Nephron (organoid): Measurements from ENCODE around the gene STX18.
"Not testable (repeated sequence)": the region's sequence is repeated elsewhere in the genome, so short reads cannot be mapped to it uniquely, and the experiment has no call there.

ENCODE experiments used
- H3K27ac Mint-ChIP-seq, 3 experiments: 2 replicates each; pipeline ENCODE4 v1.8.0; 2020; ENCODE audit warnings: mixed read lengths in 3 of 3, mild to moderate bottlenecking in 2 of 3, moderate library complexity in 1 of 3
- H3K27me3 Mint-ChIP-seq: 2 replicates; pipeline ENCODE4 v1.8.0; 2021; ENCODE audit warnings: low read depth, mild to moderate bottlenecking, moderate library complexity, mixed read lengths
- H3K36me3 Mint-ChIP-seq: 2 replicates; pipeline ENCODE4 v1.8.0; 2020; ENCODE audit warnings: low read depth, mixed read lengths
- H3K4me1 Mint-ChIP-seq: 2 replicates; pipeline ENCODE4 v1.8.0; 2020; ENCODE audit warnings: mixed read lengths
- H3K4me3 Mint-ChIP-seq, 3 experiments: 2 replicates each; pipeline ENCODE4 v1.8.0; 2020; ENCODE audit warnings: mild to moderate bottlenecking in 3 of 3, mixed read lengths in 3 of 3, moderate library complexity in 2 of 3
- H3K9me3 Mint-ChIP-seq: 2 replicates; pipeline ENCODE4 v1.8.0; 2020; ENCODE audit warnings: mixed read lengths
- TF ChIP-seq, protein P1 (sequence below), 3 experiments: fragments of 200-600 bp; sonication (generic); IDR thresholded peaks; one replicate each; pipeline ENCODE4 v1.5.0; 2021; ENCODE audit warnings: antibody characterized with exemption in 3 of 3; ENCODE audit not compliant: unreplicated experiment in 3 of 3

The STX18 gene

DNA sequence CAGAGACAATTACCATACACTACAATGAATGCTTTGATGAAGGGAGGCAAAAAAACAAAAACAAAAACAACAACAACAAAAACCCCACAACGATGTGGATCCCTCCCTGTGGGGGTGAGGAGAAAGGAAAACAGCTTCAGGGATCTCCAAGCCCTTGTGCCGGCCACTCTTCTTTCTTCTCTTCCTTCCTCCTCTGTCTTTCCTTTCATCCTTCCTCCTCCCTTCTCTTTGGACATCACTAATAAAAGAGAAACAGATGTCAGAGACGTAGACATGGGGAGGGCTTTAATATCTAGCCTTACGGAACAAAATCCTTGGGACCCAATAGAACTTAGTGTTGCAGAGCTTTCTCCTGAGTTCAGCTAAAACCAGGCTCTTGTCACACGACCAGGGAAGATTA lies 18.8 kb upstream of the STX18 start:
- H3K27ac Mint-ChIP-seq, result peak overlapping the region in 2 of 3 experiments; percentile 79 to 89
- H3K36me3 Mint-ChIP-seq, result peaks cover 27% of the 10 kb centered on the region
- peaks cover 5% of the 10 kb centered on the region for H3K4me1 Mint-ChIP-seq
- no peaks in the 10 kb centered on the region for H3K9me3 Mint-ChIP-seq
- H3K27me3 Mint-ChIP-seq, result no peaks in the 10 kb centered on the region
- H3K4me3 Mint-ChIP-seq, result peak overlapping the region in 2 of 3 experiments; percentile 64 to 68
- TF ChIP-seq, protein P1, sequence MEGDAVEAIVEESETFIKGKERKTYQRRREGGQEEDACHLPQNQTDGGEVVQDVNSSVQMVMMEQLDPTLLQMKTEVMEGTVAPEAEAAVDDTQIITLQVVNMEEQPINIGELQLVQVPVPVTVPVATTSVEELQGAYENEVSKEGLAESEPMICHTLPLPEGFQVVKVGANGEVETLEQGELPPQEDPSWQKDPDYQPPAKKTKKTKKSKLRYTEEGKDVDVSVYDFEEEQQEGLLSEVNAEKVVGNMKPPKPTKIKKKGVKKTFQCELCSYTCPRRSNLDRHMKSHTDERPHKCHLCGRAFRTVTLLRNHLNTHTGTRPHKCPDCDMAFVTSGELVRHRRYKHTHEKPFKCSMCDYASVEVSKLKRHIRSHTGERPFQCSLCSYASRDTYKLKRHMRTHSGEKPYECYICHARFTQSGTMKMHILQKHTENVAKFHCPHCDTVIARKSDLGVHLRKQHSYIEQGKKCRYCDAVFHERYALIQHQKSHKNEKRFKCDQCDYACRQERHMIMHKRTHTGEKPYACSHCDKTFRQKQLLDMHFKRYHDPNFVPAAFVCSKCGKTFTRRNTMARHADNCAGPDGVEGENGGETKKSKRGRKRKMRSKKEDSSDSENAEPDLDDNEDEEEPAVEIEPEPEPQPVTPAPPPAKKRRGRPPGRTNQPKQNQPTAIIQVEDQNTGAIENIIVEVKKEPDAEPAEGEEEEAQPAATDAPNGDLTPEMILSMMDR (IDR thresholded peaks at IDR 0.05; ENCODE audit: unreplicated experiment in 3 of 3), result no peak

DNA sequence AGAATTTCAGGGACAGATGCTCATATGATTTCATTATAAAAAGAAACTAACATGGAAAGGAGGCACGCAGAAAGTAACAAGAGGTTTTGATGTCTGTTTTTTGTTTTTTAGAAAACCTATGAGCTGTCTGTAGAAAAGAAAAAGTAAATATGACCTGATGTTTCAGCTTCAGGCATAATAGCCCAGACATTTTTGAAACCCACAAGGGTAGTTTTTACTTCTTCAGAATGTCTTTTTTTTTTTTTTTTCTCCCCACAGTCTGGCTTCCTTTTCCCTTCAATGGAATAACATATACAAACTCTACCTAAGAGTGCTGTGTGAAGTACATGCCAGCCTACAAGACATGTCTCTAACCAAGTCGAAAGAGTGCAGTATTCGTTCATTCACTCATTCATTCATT lies 18.3 kb upstream of the STX18 start:
- Mint-ChIP-seq H3K27me3 (no peaks in the 10 kb centered on the region), H3K27ac (peak overlapping the region in 1 of 3 experiments; percentile 89), H3K4me1 (peaks cover 5% of the 10 kb centered on the region), H3K36me3 (peaks cover 24% of the 10 kb centered on the region), H3K9me3 (no peaks in the 10 kb centered on the region), H3K4me3 (peak overlapping the region in 1 of 3 experiments; percentile 68)
- TF ChIP-seq, protein P1 (IDR thresholded peaks at IDR 0.05; ENCODE audit: unreplicated experiment in 3 of 3), result no peak

DNA sequence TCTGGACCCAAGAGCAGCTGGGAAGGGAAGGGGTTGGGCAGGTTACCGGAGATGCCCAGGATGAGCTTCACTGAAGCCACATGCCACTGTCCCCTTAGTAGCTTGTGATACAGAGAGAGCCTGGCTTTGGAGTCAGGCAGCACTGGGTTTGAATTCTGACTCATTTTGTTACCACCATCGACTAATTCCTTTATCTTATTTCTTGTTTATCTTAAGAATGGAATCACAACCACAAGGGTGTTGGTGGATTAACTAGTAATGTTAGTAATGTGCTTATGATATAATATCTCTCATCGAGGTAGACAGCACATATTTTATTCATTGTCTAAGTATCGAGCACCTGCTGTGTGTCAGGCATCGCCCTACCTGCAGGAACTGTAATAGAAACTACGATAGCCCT lies 17.7 kb upstream of the STX18 start:
- no peaks in the 10 kb centered on the region for H3K9me3 Mint-ChIP-seq

DNA sequence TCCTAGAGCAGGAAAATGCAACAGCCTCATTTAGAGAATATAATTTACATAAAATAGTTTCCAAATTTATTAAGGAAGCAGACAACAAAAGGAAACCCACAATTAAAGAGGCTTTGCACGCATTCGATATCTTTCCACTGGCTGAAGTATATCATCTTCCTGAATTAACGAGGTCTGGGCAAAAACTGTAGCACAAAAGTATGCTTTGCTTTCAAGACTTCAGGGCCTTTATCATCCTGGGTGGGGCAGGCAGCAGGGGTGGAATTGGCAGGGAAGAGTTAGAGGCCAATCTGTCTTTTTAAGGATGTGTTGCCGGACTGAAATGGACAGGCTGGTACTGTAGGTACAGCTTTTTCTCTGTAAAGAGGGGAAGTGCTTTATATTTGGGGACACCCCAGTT lies 17.0 kb upstream of the STX18 start:
- H3K9me3 Mint-ChIP-seq, result no peaks in the 10 kb centered on the region
- no peaks in the 10 kb centered on the region for H3K27me3 Mint-ChIP-seq
- peaks cover 5% of the 10 kb centered on the region for H3K4me1 Mint-ChIP-seq
- no peak overlapping the region for H3K27ac Mint-ChIP-seq
- H3K4me3 Mint-ChIP-seq, result no peak overlapping the region
- peaks cover 25% of the 10 kb centered on the region for H3K36me3 Mint-ChIP-seq
- TF ChIP-seq, protein P1 (IDR thresholded peaks at IDR 0.05; ENCODE audit: unreplicated experiment in 3 of 3), result no peak

More for the DNA sequence above, 17.7 kb upstream of the STX18 start:
- no peak overlapping the region for H3K4me3 Mint-ChIP-seq
- no peaks in the 10 kb centered on the region for H3K27me3 Mint-ChIP-seq
- H3K4me1 Mint-ChIP-seq, result peaks cover 5% of the 10 kb centered on the region
- peaks cover 24% of the 10 kb centered on the region for H3K36me3 Mint-ChIP-seq
- TF ChIP-seq, protein P1 (IDR thresholded peaks at IDR 0.05; ENCODE audit: unreplicated experiment in 3 of 3), result no peak
- H3K27ac Mint-ChIP-seq, result no peak overlapping the region

DNA sequence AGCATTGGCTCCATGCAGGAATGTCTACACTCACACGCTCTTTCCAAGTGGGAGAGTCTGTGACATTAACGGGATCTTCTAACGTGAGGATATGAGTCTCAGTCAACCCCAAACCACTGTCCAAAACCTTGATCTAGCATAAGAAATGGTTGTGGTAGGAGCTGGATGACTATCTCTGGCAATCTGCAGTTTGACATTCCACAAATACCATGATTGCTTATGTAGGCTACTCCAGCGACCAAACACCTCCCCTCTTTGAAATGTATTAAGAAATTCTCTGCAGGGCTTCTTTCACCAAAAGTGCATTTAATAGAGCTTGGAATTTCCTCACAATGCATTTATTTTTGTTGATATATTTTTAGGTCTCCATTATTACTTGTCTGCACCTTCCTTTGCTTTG lies 14.1 kb upstream of the STX18 start:
- H3K27ac Mint-ChIP-seq, result peak overlapping the region in 2 of 3 experiments; percentile 42 to 68
- H3K4me1 Mint-ChIP-seq, result peaks cover 3% of the 10 kb centered on the region
- H3K9me3 Mint-ChIP-seq, result no peaks in the 10 kb centered on the region
- no peaks in the 10 kb centered on the region for H3K27me3 Mint-ChIP-seq
- TF ChIP-seq, protein P1 (IDR thresholded peaks at IDR 0.05; ENCODE audit: unreplicated experiment in 3 of 3), result no peak
- peaks cover 41% of the 10 kb centered on the region for H3K36me3 Mint-ChIP-seq
- no peak overlapping the region for H3K4me3 Mint-ChIP-seq

DNA sequence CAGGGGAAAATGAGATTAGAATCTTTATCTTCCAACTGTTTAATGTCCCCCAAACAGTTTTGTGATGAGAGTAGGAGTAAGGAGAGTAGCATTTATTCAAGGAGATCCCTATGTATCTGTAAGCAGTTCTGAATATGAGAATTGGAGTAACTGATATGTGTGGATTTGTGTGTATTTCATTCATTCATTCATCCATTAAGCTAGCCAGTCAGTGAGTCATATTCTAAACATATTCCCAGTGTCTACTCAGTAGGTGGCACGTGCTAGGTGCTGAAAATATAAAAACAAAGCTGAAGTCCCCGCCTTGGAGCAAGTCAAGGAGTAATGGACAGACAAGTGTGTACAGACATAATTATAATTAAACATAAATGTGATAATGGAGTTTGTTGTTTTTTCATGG lies 12.4 kb upstream of the STX18 start:
- Mint-ChIP-seq H3K4me1 (no peaks in the 10 kb centered on the region), H3K27ac (no peak overlapping the region), H3K27me3 (no peaks in the 10 kb centered on the region), H3K9me3 (no peaks in the 10 kb centered on the region), H3K4me3 (no peak overlapping the region), H3K36me3 (peaks cover 56% of the 10 kb centered on the region)
- TF ChIP-seq, protein P1 (IDR thresholded peaks at IDR 0.05; ENCODE audit: unreplicated experiment in 3 of 3), result no peak

DNA sequence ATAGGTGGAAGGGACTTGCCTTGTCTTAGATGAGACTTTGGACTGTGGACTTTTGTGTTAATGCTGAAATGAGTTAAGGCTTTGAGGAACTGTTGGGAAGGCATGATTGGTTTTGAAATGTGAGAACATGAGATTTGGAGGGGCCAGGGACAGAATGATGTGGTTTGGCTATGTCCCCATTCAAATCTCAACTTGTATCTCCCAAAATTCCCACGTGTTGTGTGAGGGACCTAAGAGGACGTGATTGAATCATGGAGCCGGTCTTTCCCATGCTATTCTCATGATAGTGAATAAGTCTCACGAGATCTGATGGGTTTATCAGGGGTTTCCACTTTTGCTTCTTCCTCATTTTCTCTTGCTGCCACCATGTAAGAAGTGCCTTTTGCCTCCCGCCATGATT lies 10.2 kb upstream of the STX18 start:
- not testable (repeated sequence) for H3K4me3 Mint-ChIP-seq, H3K27me3 Mint-ChIP-seq, H3K27ac Mint-ChIP-seq, H3K4me1 Mint-ChIP-seq, H3K9me3 Mint-ChIP-seq
- peaks cover 73% of the 10 kb centered on the region for H3K36me3 Mint-ChIP-seq

DNA sequence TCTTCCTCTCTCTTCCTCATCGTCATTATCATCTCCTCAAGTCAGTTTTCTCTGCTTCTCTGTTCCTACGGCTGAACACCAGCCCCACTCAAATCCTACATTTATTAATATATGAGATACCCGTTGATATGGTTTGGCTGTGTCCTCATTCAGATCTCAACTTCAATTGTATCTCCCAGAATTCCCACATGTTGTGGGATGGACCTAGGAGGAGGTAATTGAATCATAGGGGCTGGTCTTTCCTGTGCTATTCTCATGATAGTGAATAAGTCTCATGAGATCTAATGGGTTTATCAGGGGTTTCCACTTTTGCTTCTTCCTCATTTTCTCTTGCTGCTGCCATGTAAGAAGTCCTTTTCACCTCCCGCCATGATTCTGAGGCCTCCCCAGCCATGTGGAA lies 8.3 kb upstream of the STX18 start:
- peaks cover 82% of the 10 kb centered on the region for H3K36me3 Mint-ChIP-seq
- H3K27me3 Mint-ChIP-seq, H3K27ac Mint-ChIP-seq, H3K4me3 Mint-ChIP-seq, H3K4me1 Mint-ChIP-seq, H3K9me3 Mint-ChIP-seq: not testable (repeated sequence)
